ENCODE results near the gene UAP1L1. TPM values are rescaled to one million over a fixed set of nuclear protein-coding genes. Genes with fewer than 3 reads are reported as not detected.

UAP1L1 gene
- total RNA-seq, 1 donor, result 36.9 TPM

DNA sequence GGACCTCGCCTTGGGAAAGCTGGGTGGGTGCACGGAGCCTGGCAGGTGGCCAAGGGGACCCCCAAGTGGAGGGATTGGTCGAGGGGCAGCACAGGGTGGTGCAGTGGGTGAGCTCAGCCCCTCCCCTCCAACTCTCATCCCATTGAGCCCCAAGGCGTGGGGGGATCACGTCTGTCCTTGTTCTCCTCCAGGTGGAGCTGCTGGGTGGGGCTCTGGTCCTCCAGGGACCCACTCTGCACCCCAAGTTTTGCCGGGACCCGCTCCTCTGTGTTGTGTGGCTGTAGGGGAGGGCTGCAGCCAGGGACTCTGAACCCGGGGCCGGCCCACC lies 41.8 kb upstream of the UAP1L1 start:
- no peaks in the 10 kb centered on the region for H3K27me3 ChIP-seq (ENCODE audit: insufficient read depth, low read length)
- H3K9me3 ChIP-seq (ENCODE audit: low read depth, low read length), result no peaks in the 10 kb centered on the region
- H3K4me3 ChIP-seq (ENCODE audit: insufficient read depth, low read length), result no peak overlapping the region
- DNase-seq (ENCODE audit: insufficient read length, low spot score, missing footprints), result no peak
- H3K79me2 ChIP-seq (ENCODE audit: insufficient read depth, low read length), result no peaks in the 10 kb centered on the region
- TF ChIP-seq, protein P1, sequence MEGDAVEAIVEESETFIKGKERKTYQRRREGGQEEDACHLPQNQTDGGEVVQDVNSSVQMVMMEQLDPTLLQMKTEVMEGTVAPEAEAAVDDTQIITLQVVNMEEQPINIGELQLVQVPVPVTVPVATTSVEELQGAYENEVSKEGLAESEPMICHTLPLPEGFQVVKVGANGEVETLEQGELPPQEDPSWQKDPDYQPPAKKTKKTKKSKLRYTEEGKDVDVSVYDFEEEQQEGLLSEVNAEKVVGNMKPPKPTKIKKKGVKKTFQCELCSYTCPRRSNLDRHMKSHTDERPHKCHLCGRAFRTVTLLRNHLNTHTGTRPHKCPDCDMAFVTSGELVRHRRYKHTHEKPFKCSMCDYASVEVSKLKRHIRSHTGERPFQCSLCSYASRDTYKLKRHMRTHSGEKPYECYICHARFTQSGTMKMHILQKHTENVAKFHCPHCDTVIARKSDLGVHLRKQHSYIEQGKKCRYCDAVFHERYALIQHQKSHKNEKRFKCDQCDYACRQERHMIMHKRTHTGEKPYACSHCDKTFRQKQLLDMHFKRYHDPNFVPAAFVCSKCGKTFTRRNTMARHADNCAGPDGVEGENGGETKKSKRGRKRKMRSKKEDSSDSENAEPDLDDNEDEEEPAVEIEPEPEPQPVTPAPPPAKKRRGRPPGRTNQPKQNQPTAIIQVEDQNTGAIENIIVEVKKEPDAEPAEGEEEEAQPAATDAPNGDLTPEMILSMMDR (IDR thresholded peaks at IDR 0.05; ENCODE audit: extremely low read depth, low read depth, low read length), result peak; percentile 26
- peaks cover 3% of the 10 kb centered on the region for H4K20me1 ChIP-seq (ENCODE audit: insufficient read depth, low read length)
- H3K4me1 ChIP-seq (ENCODE audit: insufficient read depth, low read length), result no peaks in the 10 kb centered on the region
- H3K4me2 ChIP-seq (ENCODE audit: insufficient read depth, low read length), result no peak overlapping the region
- no peak overlapping the region for H3K27ac ChIP-seq (ENCODE audit: low read depth, low read length)
- no peak overlapping the region for H2AFZ ChIP-seq (ENCODE audit: low read length)
- H3K36me3 ChIP-seq (ENCODE audit: insufficient read depth, low read length), result peaks cover 5% of the 10 kb centered on the region

DNA sequence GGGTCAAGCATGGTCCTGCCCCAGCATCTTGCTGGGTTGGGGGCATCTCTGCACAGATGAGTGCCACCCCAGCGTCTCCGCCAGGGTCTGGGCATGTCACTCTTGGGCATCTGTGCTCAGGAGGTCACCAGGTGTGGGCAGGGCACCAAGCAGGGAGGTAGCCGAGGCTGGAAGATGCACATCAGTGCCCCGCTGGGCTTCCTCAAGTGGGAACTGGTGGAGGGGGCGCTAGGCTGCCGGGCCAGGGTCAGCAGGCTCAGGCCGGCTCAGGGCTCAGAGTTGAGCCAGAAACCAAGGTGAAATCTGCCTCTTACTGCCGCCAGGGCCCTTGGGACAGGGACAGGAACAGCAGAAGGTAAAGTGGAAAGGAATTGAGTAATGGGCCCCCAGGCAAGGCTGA lies 41.4 kb upstream of the UAP1L1 start:
- no peak overlapping the region for H2AFZ ChIP-seq (ENCODE audit: low read length)

DNA sequence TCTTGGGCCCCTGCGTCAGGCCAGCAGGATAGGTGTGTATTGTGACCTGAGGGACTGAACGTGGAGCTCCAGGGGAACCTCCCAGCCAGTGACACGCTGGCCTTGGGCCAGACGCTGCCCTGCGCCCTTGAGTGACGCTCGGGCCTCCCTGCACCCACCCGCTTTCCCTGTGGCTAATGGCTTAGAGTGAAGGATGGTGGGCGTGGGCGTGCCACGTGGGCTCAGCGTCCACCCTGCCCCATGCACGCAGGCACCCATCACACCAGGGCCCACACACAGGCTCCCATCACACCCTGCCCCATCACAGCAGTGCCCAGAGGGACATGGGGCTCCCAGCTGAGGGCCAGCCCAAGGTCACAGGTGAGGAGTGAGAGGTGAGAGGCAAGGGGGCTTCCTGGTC lies 40.3 kb upstream of the UAP1L1 start:
- H3K27ac ChIP-seq (ENCODE audit: low read depth, low read length), result no peak overlapping the region
- peaks cover 3% of the 10 kb centered on the region for H4K20me1 ChIP-seq (ENCODE audit: insufficient read depth, low read length)
- peaks cover 5% of the 10 kb centered on the region for H3K36me3 ChIP-seq (ENCODE audit: insufficient read depth, low read length)
- no peak overlapping the region for H2AFZ ChIP-seq (ENCODE audit: low read length)
- H3K4me3 ChIP-seq (ENCODE audit: insufficient read depth, low read length), result no peak overlapping the region
- peaks cover 4% of the 10 kb centered on the region for H3K79me2 ChIP-seq (ENCODE audit: insufficient read depth, low read length)
- H3K9me3 ChIP-seq (ENCODE audit: low read depth, low read length), result no peaks in the 10 kb centered on the region
- TF ChIP-seq, protein P1 (IDR thresholded peaks at IDR 0.05; ENCODE audit: extremely low read depth, low read depth, low read length), result no peak
- H3K27me3 ChIP-seq (ENCODE audit: insufficient read depth, low read length), result no peaks in the 10 kb centered on the region
- H3K4me1 ChIP-seq (ENCODE audit: insufficient read depth, low read length), result no peaks in the 10 kb centered on the region
- DNase-seq (ENCODE audit: insufficient read length, low spot score, missing footprints), result no peak
- H3K4me2 ChIP-seq (ENCODE audit: insufficient read depth, low read length), result no peak overlapping the region

More for the DNA sequence above, 41.4 kb upstream of the UAP1L1 start:
- no peak for DNase-seq (ENCODE audit: insufficient read length, low spot score, missing footprints)
- Histone ChIP-seq H3K36me3 (ENCODE audit: insufficient read depth, low read length) (peaks cover 5% of the 10 kb centered on the region), H3K79me2 (ENCODE audit: insufficient read depth, low read length) (no peaks in the 10 kb centered on the region), H3K4me3 (ENCODE audit: insufficient read depth, low read length) (no peak overlapping the region), H3K27me3 (ENCODE audit: insufficient read depth, low read length) (no peaks in the 10 kb centered on the region), H4K20me1 (ENCODE audit: insufficient read depth, low read length) (peaks cover 3% of the 10 kb centered on the region), H3K4me1 (ENCODE audit: insufficient read depth, low read length) (no peaks in the 10 kb centered on the region), H3K9me3 (ENCODE audit: low read depth, low read length) (no peaks in the 10 kb centered on the region), H3K4me2 (ENCODE audit: insufficient read depth, low read length) (no peak overlapping the region), H3K27ac (ENCODE audit: low read depth, low read length) (no peak overlapping the region)
- TF ChIP-seq, protein P1 (IDR thresholded peaks at IDR 0.05; ENCODE audit: extremely low read depth, low read depth, low read length), result no peak

DNA sequence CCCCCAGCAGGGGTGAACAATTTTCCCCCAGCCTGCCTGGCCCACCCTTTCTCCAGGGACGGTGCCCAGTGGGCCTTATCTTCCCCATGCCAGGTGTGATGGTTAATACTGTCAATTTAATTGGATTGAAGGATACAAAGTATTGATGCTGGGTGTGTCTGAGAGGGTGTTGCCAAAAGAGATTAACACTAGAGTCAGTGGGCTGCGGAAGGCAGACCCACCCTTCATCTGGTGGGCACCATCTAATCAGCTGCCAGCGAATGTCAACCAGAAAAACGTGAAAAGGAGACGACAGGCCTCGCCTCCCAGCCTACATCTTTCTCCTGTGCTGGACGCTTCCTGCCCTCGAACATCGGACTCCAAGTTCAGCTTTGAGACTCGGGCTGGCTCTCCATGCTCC lies 39.8 kb upstream of the UAP1L1 start:
- TF ChIP-seq, protein P1 (IDR thresholded peaks at IDR 0.05; ENCODE audit: extremely low read depth, low read depth, low read length), result no peak
- H3K27me3 ChIP-seq (ENCODE audit: insufficient read depth, low read length), result no peaks in the 10 kb centered on the region
- peaks cover 4% of the 10 kb centered on the region for H3K79me2 ChIP-seq (ENCODE audit: insufficient read depth, low read length)
- DNase-seq (ENCODE audit: insufficient read length, low spot score, missing footprints), result no peak
- no peaks in the 10 kb centered on the region for H3K4me1 ChIP-seq (ENCODE audit: insufficient read depth, low read length)
- H2AFZ ChIP-seq (ENCODE audit: low read length), result no peak overlapping the region
- H3K4me3 ChIP-seq (ENCODE audit: insufficient read depth, low read length), result no peak overlapping the region
- H3K27ac ChIP-seq (ENCODE audit: low read depth, low read length), result no peak overlapping the region
- H3K36me3 ChIP-seq (ENCODE audit: insufficient read depth, low read length), result peaks cover 5% of the 10 kb centered on the region
- peaks cover 3% of the 10 kb centered on the region for H4K20me1 ChIP-seq (ENCODE audit: insufficient read depth, low read length)
- H3K9me3 ChIP-seq (ENCODE audit: low read depth, low read length), result no peaks in the 10 kb centered on the region
- no peak overlapping the region for H3K4me2 ChIP-seq (ENCODE audit: insufficient read depth, low read length)

All from osteoblast (primary cell).